Measurements from ENCODE around the gene EDIL3.
"Not testable (repeated sequence)": the region's sequence is repeated elsewhere in the genome, so short reads cannot be mapped to it uniquely, and the experiment has no call there.

EDIL3 gene

GRCh38 chr5:84378420-84378819 lies 6.3 kb downstream of the EDIL3 start:
- DNase-seq, result no peak

- DNase-seq, result no peak
Observed at GRCh38 chr5:84376346-84376745, 8.3 kb downstream of the EDIL3 start.

- no peak for DNase-seq
Observed at GRCh38 chr5:84374568-84374967, 10.1 kb downstream of the EDIL3 start.

- no peak for DNase-seq
Observed at GRCh38 chr5:84373506-84373905, 11.2 kb downstream of the EDIL3 start.

GRCh38 chr5:84372066-84372695 lies 12.5 kb downstream of the EDIL3 start:
- DNase-seq, result no peak

GRCh38 chr5:84370176-84370575 lies 14.5 kb downstream of the EDIL3 start:
- DNase-seq, result no peak

GRCh38 chr5:84364043-84364442 lies 20.6 kb downstream of the EDIL3 start:
- DNase-seq, result no peak

GRCh38 chr5:84362061-84362720 lies 22.5 kb downstream of the EDIL3 start:
- no peak for DNase-seq

GRCh38 chr5:84361572-84361971 lies 23.1 kb downstream of the EDIL3 start:
- DNase-seq, result no peak

GRCh38 chr5:84360056-84360455 lies 24.6 kb downstream of the EDIL3 start:
- DNase-seq, result no peak

GRCh38 chr5:84354101-84354500 lies 30.6 kb downstream of the EDIL3 start:
- DNase-seq, result no peak

GRCh38 chr5:84344788-84345187 lies 39.9 kb downstream of the EDIL3 start:
- DNase-seq, result no peak

GRCh38 chr5:84343171-84343570 lies 41.5 kb downstream of the EDIL3 start:
- no peak for DNase-seq

- no peak for DNase-seq
Observed at GRCh38 chr5:84332106-84332505, 52.6 kb downstream of the EDIL3 start.

GRCh38 chr5:84327591-84327990 lies 57.1 kb downstream of the EDIL3 start:
- no peak for DNase-seq

- no peak for DNase-seq
Observed at GRCh38 chr5:84322646-84323045, 62.0 kb downstream of the EDIL3 start.

- DNase-seq, result not testable (repeated sequence)
Observed at GRCh38 chr5:84317826-84318225, 66.9 kb downstream of the EDIL3 start.

GRCh38 chr5:84312280-84312679 lies 72.4 kb downstream of the EDIL3 start:
- not testable (repeated sequence) for DNase-seq

GRCh38 chr5:84309850-84310249 lies 74.8 kb downstream of the EDIL3 start:
- not testable (repeated sequence) for DNase-seq

GRCh38 chr5:84306601-84307000 lies 78.1 kb downstream of the EDIL3 start:
- no peak for DNase-seq

GRCh38 chr5:84304599-84304998 lies 80.1 kb downstream of the EDIL3 start:
- no peak for DNase-seq

- DNase-seq, result no peak
Observed at GRCh38 chr5:84303315-84303714, 81.4 kb downstream of the EDIL3 start.

GRCh38 chr5:84301535-84301934 lies 83.1 kb downstream of the EDIL3 start:
- no peak for DNase-seq

GRCh38 chr5:84299959-84300358 lies 84.7 kb downstream of the EDIL3 start:
- DNase-seq, result no peak

- no peak for DNase-seq
Observed at GRCh38 chr5:84298628-84299027, 86.1 kb downstream of the EDIL3 start.
